GM19463 (cell line): Measurements from ENCODE around the gene TIMM13.
A peak's percentile ranks its signal among the peaks of the same experiment; 100 is the strongest.

Source experiments
- ATAC-seq: cut with Tn5 transposase; IDR thresholded peaks from one replicate; pipeline ENCODE4 v1.9.1; 2021; ENCODE audit warnings: mild to moderate bottlenecking, moderate library complexity; ENCODE audit not compliant: unreplicated experiment

Gene TIMM13

DNA sequence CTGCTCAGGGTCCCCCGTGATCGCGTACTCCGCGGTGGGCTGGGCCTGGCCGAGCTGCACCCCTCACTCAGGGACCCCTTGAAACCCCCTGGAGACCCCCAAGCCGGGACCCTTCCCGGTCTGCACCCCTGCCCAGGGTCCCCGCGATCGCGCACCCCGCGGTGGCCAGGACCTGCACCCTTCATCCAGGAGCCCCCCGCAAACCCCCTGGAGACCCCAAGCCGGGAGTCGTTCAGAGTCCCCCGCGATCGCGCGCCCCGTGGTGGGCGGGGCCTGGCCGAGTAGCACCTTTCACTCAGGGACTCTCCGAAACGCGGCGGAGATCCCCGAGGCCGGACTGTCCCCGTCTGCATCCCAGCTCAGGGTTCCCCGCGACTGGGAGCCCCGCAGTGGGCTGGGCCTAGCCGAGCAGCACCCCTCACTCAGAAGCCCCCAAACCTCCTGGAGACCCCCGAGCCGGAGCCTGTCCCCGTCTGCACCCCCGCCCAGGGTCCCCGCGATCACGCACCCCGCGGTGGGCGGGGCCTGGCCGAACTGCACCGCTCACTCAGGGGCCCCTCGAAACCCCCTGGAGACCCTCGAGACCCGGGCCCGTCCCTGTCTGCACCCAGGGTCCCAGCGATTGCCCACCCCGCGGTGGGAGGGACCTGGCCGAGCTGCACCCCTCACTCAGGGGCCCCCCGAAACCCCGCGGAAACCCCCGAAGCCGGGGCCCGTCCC lies 28.6 kb upstream of the TIMM13 start:
- ATAC-seq, result peak; percentile 41

DNA sequence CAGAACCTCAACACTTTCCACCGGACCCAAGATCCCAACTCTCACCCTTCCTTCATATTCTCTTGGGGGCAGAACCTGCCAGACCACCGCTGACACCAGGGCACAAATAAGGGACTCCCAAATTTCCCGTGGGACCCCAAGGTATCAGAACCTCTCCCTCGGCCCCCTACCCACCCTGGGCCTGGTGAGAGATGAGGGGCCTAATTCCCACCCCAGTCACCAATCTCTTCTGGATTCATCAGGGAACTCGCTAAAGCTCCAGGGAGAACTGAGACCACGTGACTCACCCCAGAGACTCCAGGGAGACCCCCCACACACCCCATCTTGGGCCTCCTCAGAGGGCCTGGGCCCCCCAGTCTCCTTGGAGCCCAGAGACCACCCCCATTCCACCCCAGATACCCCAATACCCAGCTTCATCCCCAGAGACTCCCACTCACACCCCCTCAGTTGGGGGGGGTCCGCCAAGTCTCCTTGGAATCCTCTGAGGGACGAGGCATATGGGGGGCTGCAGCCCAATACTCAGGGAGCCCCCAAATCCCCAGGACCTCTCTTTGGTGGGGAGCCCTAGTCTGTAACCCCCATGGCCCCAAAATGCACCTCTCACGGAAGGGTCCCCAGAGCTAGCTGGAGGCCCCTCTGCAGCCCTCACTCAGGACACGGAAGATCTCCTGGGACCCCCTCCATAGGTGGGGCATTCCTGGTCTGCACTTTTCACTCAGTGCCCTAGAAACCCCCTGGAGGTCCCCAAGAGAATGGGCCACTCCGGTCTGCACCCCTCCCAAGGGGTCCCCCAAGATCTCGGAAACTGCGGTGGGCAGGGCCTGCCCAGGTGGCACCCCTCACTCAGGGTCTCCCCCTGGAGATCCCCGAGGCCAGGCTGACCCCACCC lies 27.8 kb upstream of the TIMM13 start:
- no peak for ATAC-seq

DNA sequence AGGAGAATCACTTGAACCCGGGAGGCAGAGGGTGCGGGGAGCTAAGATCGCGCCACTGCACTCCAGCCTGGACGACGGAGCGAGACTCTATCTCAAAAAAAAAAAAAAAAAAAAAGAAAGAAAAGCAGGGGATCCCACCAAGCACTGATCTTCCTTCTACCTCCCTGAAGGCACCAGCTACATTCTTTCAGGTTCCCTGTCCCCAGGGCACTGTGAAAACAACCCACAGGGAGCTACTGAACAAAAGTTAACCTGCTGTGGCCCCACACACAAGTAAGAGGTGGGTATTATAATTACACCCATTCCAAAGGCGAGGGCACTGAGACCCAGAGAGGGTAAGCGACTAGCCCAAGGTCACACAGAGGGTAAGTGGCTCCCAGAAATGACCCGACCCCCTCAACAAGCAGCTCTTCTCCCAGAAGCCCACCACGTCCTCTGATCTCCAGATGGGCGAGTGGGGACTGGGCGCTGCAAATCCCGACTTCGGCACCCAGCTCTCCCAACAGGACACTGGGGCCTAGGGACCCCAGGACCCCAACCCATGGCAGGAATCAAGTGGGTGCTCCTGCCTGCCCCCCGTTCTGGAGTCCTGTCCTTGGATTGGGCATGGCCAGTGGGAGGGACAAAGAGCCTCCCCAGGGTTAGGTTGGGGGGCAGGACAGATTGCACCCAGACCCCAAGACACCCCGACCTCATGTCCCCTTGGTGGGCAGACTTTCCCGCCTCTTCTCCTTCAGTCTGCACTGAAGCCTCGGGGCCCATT lies 27.0 kb upstream of the TIMM13 start:
- ATAC-seq, result no peak

DNA sequence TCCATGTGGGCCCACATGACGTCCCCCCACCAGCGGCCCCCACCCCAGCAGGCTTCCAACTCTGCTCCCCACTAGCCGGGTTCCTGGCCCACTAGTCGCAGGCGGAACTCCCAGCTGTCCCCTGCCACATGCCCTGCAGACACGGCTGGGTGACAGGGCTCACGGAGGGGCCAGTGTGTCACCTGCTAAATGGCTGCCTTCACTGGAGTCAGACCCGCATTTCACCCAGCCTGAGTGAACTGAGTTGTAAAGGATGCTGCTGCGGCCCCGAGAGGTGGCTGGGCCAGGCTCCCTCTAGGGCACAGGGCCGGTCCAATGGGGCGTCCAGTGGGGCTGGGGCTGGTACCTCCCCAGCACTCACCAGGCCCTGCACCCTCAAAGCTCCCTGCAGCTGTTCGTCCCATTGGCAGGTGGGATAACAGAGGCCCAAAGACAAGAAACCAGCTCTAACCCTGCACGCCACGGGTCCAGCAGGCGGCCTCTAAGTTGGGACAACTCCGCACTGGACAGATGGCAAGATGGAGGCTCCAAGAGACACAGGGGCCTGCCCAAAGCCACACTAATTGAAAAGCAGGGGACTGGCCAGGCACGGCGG lies 26.1 kb upstream of the TIMM13 start:
- ATAC-seq, result no peak

DNA sequence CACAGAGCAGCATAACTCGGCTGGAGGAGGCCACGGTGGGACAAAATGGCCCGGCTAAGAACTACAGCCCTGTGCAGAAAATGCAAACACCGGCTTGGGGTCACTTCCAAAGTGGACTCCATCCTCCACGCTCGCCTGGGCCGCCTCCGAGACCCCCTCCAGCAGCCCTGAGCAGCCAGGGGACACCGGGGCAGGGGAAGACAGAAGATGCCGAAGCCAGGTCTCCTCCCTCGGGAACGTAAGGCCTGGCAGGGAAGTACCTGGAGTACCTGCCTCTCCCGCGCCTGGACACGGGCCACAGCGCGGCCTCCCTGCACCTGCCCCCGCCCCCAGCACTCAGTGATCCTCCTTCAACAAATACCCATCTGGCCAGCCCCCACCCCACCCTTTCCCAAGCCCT lies 24.4 kb upstream of the TIMM13 start:
- ATAC-seq, result no peak

DNA sequence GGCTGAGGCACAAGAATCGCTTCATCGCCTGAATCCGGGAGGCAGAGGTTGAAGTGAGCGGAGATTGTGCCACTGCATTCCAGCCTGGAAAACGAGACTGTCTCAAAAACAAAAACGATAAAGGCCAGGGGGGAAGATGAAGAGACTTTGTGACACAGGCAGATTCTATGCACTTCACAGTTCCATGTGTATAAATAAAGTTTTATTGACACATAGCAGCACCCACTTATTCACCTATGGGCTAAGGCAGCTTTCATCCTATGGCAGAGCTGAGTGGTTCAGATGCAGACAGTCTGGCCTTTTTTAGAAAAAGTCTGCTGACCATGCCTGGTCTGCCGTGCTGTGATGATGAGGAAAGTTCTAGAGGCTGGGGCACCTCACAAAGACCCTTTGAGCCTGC lies 23.8 kb upstream of the TIMM13 start:
- ATAC-seq, result no peak

DNA sequence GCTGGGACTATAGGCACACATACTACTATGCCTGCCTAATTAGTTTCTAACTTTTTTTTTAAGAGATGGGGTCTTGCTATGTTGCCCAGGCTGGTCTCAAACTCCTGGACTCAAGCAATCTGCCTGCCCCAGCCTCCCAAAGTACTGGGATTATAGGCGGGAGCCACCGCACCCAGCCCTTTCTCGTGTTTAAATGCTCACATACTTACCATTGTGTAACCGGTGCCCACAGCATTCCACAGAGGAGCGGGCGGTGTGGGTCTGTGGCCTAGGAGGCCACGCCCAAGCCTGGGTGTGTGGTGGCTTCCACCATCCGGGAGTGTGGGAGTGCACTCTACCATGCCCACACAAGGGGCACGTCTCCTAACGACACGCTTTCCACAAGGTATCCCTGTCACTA lies 21.6 kb upstream of the TIMM13 start:
- ATAC-seq, result no peak

DNA sequence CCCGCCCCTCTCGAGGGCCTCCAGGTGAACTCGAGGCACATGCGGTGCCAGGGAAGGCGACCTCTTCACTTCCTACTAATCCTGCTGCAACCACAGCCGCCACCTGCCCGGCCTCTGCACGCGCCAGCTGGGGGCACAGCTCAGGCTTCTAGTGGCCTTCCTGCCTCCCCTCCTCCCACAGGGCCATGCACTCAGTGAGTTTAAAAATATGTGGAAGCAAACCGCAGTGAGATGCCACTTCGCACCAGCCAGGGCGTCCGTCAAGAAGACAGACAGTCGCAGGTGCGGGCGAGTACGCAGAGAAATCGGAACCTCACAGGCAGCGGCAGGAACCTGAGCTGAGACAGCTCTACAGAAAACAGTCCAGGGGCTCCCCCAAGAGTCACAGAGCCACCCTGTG lies 19.0 kb upstream of the TIMM13 start:
- no peak for ATAC-seq

DNA sequence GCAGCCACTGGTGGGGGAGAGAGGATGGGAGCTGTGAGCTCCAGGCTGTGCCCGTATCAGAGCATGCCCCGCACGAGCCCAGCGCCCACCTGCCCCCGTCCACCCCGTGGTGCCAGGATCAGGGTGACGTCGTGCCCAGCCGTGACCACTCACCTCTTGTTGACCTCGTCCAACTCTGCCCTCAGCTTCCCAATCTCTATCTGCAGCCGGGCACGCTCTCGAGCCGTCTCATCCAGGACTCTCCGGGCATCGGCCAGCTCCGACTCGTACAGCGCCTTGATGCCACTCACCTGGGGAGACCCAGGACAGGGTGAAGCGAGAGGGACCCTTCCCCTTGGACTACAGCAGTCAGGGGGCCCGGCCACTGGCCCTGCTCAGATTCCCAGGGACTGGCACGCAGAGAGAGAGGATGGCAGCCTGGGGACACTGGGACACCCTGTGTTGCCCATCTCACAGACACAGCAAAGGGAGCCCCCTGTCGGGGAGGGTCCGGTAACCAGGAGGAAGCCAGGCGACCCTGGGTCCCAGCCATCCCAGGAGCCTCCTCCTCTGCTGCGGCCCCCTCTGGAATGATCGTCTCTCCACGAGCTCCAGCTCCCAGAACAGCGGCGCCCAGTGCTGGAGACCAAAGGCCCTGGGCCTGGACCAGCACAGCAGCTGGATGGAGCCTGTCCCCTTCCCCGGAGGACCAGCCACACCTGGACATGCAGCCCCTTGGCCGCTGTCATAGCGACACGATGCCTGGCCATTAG lies 17.0 kb upstream of the TIMM13 start:
- ATAC-seq, result no peak

DNA sequence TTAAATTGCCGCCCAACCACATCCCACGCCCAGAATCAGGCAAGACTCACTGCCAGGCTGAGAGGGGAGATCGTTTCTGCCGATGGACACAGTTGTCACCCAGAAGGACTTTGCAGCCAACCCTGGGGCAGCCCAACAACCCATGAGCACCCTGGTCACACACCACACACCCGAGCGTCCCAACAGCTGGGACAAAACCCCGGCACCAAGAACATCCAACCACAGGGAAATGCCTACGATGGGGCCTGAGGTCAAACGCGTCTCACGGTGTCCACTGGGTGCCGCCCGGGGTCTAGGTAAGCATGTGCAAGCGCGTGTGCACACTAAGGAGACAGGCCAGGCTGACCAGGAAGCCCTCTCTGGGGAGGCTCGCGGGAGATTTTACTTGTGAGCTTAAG lies 16.4 kb upstream of the TIMM13 start:
- no peak for ATAC-seq

DNA sequence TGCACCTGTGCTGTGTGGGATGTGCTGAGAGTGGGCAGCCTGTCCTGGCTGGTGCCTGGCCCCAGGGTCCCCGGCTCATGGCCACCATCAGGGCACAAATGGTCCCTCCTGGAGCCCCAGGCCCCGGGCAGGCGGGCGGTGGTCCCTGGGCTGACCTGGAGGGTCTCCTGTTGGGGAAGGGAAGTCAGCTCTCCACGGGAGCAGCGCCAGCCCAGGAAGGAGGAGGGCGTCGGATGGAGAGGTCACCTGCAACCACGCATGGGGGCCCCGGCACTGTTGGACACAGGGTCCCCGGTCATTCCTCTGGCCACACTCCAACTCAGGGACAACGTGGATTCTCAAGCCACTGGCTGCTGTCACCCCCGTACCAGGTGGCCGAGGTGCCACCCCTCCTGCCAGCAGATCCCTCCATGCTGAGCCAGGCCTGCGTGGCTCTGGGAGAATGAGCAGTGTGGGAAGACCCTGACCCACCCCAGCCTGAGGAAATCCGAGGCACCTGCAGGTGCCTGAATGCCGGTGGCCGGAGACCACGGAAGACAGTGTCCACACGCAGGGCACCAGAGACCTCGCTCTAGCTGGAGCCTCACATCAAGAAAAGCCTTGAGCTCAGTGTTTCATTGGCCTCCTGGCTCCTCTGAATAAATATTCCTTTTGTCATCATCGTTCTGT lies 15.9 kb upstream of the TIMM13 start:
- no peak for ATAC-seq

DNA sequence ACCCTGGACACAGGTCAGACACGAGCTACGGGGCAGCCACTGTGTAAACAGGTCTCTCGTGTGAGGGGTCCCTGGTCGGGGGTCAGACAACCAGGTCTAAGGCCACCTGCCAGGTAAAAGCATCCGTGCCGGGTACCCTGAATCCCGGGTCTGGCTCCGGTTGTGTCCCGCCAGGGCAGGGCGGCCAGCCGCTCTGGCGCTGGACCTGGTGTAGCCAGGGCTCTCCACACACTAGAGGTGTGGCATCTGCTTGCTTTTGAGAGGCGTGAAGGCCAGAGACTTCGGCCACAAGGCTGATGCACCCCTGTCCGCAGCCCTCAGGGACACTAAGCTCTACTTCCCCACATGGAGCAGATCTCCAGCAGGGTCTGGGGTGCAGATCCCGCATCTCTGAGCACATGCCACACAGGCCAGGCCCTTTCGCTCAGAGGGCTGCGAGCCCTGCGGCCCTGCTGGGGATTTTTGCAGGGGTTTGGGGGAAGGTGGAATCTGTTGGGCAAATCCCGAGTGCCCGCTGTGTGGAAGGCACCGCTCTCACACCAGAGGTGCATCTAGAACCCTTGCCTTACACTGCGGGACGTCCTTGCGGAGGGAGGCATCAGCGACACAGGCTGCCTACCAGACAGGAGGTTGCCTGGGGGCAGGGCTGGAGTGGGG lies 13.8 kb upstream of the TIMM13 start:
- no peak for ATAC-seq

DNA sequence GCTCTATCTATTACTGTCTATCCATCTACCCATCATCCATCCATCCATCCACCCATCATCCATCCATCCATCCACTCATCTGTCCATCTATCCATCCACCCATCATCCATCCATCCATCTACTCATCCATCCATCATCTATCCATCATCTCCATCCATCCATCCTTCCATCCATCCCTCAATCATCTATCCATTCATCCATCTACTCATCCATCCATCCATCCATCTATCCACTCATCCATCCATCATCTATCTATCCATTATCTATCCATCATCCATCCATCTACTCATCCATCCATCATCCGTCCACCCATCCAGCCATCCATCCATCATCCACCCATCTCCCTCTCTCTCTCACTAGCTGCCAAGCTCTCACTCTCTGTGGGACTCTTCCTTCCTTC lies 13.1 kb upstream of the TIMM13 start:
- no peak for ATAC-seq

DNA sequence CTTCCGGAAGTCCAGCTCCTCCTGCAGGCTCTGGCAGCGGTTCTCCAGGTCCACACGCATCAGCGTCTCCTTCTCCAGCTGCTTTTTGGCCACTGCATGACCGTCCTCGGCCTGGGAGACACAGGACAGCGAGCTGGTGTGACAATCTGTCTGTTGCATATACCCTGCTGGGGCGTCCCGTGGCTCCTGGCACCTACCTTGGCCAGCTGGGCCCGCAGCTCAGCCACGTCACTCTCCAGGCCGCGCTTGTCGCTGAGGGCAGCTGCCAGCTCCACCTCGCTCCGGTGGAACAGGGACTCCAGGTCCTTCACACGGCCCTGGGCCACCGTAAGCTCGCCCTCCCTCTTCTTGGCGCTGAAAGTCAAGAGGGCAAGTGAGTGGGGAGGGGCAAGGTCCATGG lies 10.8 kb upstream of the TIMM13 start:
- ATAC-seq, result no peak

DNA sequence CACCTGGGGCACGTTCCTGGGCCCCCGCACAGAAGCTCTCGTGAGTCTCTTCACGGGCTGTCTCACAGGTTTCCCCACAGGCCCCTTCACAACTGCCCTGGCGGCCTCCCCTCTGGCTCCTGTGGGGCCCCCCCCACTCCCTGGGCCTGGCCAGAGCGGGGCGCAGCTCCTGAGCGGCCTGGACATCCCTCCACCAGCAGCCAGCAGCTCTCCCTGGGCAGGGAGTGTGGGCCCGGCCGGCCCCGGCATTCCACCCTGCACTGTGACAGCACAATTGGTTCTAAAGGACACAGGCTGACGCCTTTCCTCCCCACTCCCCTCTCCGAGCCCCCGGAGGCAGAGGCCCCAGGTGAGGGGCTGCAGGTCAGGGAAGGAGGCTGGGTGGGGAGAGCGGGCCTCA lies 9.5 kb upstream of the TIMM13 start:
- no peak for ATAC-seq

DNA sequence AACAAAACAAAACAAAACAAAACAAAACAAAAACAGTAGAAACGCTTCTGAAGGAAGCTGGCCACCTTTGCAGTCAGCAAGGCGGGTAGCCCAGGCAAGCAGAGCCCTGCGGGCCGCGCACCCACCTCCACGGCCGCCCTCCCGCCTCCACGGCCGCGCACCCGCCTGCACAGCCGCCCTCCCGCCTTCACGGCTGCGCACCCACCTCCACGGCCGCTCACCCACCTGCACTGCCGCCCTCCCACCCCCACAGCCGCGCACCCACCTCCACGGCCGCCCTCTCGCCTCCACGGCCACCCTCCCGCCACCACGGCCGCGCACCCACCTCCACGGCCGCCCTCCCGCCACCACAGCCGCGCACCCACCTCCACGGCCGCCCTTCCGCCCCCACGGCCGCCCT lies 9.0 kb upstream of the TIMM13 start:
- ATAC-seq, result no peak

DNA sequence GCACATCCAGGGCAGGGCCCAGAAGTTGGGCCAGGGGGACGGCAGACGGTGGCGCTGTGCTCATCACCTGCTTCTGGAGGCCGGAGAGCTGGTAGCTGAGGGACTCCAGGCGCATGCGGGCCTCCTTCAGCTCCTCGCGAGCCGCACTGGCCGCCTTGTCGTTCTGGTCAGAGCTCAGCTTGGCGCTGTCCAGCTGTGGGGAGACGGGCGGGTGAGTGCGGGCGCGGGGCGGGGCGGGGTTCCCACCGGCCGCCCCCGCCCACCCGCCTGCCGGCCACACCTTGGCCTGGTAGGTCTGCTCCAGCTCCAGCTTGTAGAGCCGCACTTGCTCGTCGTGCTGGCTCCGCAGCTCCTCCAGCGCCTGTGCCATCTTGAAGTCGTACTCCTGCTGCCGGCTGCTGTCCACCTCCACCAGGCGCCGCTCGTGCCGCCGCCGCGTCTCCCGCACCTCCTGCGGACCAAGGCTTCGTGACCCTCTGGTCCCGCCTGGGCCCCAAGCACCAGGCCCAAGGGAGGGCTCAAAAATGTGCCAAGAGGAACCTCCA lies 7.4 kb upstream of the TIMM13 start:
- no peak for ATAC-seq

DNA sequence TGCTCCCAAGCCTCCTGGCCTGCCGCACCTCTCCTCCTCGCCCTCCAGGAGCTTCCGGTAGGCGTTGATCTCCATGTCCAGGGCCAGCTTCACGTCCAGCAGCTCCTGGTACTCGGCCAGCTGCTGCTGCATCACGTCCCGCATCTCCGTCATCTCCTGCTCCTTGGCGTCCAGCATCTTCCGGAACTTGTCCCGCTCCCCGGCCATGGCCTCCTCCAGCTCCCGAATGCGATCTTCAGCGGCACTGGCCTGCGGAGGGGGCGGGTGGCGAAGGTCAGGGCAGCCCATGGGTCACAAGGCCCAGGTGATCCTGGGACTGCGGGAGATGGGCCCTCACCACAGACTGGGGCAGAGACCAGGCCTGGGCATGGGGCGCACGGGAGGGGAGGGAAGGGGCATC lies 6.9 kb upstream of the TIMM13 start:
- ATAC-seq, result no peak

DNA sequence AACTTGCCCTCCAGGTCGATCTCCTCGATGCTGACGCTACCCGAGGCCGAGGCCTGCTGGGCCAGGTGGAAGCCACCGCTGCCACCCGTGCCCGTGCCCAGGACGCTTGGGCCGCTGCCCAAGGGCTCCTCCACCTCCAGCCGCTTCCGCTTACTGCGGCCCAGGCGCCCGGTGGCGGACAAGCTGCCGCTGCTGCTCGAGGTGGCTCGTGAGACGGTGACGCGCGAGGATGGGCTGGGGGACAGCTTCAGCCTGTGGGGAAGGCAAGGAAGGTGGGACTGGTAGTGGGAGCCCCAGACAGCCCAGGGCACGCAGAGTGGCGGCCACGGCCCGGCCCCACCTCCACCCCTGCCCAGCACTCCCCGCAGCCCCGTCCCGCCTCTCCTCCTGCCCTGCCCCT lies 6.5 kb upstream of the TIMM13 start:
- ATAC-seq, result no peak
